Tibial nerve (tissue), 4 donors: ENCODE results near the gene CHM.

Source experiments
- CTCF ChIP-seq, 5 experiments: fragments of 200-600 bp in 3 of 5; fragments of 450-650 bp in 2 of 5; sonication (generic) in 3 of 5; IDR thresholded peaks; one replicate each; pipeline ENCODE4 v1.5.1; 2016 to 2019; ENCODE audit warnings: antibody characterized with exemption in 5 of 5, mild to moderate bottlenecking in 3 of 5, moderate library complexity in 2 of 5
- EP300 ChIP-seq, 2 donors: sonication (generic); formaldehyde crosslinking; IDR thresholded peaks; one replicate each; pipeline ENCODE4 v1.6.1; 2017; ENCODE audit warnings: antibody characterized with exemption in 2 of 2, mild to moderate bottlenecking in 1 of 2
- POLR2A ChIP-seq, 2 donors: fragments of 450-650 bp; IDR thresholded peaks; one replicate each; pipeline ENCODE4 v1.6.1; 2017; ENCODE audit warnings: antibody characterized with exemption in 2 of 2, mild to moderate bottlenecking in 2 of 2, moderate library complexity in 2 of 2

GRCh38 chrX:85988353-85988752, 59.0 kb downstream of the CHM start:
- TF ChIP-seq CTCF (IDR thresholded peaks at IDR 0.05) (no peak), POLR2A (IDR thresholded peaks at IDR 0.05) (no peak), EP300 (IDR thresholded peaks at IDR 0.05) (no peak)
